Skeletal muscle cell (primary cell): ENCODE results near the gene WWC2.
"Not testable (repeated sequence)": the region's sequence is repeated elsewhere in the genome, so short reads cannot be mapped to it uniquely, and the experiment has no call there.

Experiments
- DNase-seq: peaks from one replicate; pipeline ENCODE4 v3.0.0-alpha.2; 2010; ENCODE audit warnings: low read depth
- H3K4me3 ChIP-seq: 2 replicates; pipeline ENCODE4 v1.5.1; 2011; ENCODE audit warnings: low read depth, mild to moderate bottlenecking, control low read depth, low read length, moderate library complexity

Gene WWC2

GRCh38 chr4:183099537-183100297 lies 660 bp downstream of the WWC2 start:
- H3K4me3 ChIP-seq, result peak overlapping the region; percentile 90
- DNase-seq, result no peak

GRCh38 chr4:183100298-183100599 lies 1.2 kb downstream of the WWC2 start:
- H3K4me3 ChIP-seq, result peak overlapping the region; percentile 90
- DNase-seq, result no peak

- peak overlapping the region; percentile 90 for H3K4me3 ChIP-seq
- no peak for DNase-seq
Measured at GRCh38 chr4:183100827-183101226, 1.8 kb downstream of the WWC2 start.

GRCh38 chr4:183101956-183102480 lies 3.0 kb downstream of the WWC2 start:
- no peak for DNase-seq
- no peak overlapping the region for H3K4me3 ChIP-seq

- DNase-seq, result no peak
- no peak overlapping the region for H3K4me3 ChIP-seq
Measured at GRCh38 chr4:183105092-183105491, 6.0 kb downstream of the WWC2 start.

- DNase-seq, result no peak
Measured at GRCh38 chr4:183106839-183107238, 7.8 kb downstream of the WWC2 start.

GRCh38 chr4:183107891-183108459 lies 8.9 kb downstream of the WWC2 start:
- no peak overlapping the region for H3K4me3 ChIP-seq
- no peak for DNase-seq

More at GRCh38 chr4:183106839-183107238, 7.8 kb downstream of the WWC2 start:
- no peak overlapping the region for H3K4me3 ChIP-seq

GRCh38 chr4:183110244-183110643 lies 11.2 kb downstream of the WWC2 start:
- no peak overlapping the region for H3K4me3 ChIP-seq
- DNase-seq, result no peak

- no peak for DNase-seq
- no peak overlapping the region for H3K4me3 ChIP-seq
Measured at GRCh38 chr4:183111452-183111885, 12.4 kb downstream of the WWC2 start.

- no peak overlapping the region for H3K4me3 ChIP-seq
- DNase-seq, result no peak
Measured at GRCh38 chr4:183118141-183118540, 19.1 kb downstream of the WWC2 start.

GRCh38 chr4:183118585-183118984 lies 19.5 kb downstream of the WWC2 start:
- peak; percentile 59 for DNase-seq
- no peak overlapping the region for H3K4me3 ChIP-seq

GRCh38 chr4:183121660-183122059 lies 22.6 kb downstream of the WWC2 start:
- H3K4me3 ChIP-seq, DNase-seq: not testable (repeated sequence)

- H3K4me3 ChIP-seq, result no peak overlapping the region
- no peak for DNase-seq
Measured at GRCh38 chr4:183124228-183124627, 25.2 kb downstream of the WWC2 start.

GRCh38 chr4:183124865-183125264 lies 25.8 kb downstream of the WWC2 start:
- H3K4me3 ChIP-seq, result no peak overlapping the region
- DNase-seq, result no peak

GRCh38 chr4:183129125-183129524 lies 30.1 kb downstream of the WWC2 start:
- H3K4me3 ChIP-seq, result no peak overlapping the region

GRCh38 chr4:183129675-183130074 lies 30.6 kb downstream of the WWC2 start:
- H3K4me3 ChIP-seq, result no peak overlapping the region
- DNase-seq, result no peak

More at GRCh38 chr4:183129125-183129524, 30.1 kb downstream of the WWC2 start:
- no peak for DNase-seq

- H3K4me3 ChIP-seq, result no peak overlapping the region
- peak; percentile 20 for DNase-seq
Measured at GRCh38 chr4:183130328-183131155, 31.5 kb downstream of the WWC2 start.

- no peak overlapping the region for H3K4me3 ChIP-seq
- DNase-seq, result no peak
Measured at GRCh38 chr4:183132081-183132480, 33.0 kb downstream of the WWC2 start.

GRCh38 chr4:183132865-183133264 lies 33.8 kb downstream of the WWC2 start:
- H3K4me3 ChIP-seq, result no peak overlapping the region
- no peak for DNase-seq

GRCh38 chr4:183136855-183137254 lies 37.8 kb downstream of the WWC2 start:
- no peak for DNase-seq
- H3K4me3 ChIP-seq, result no peak overlapping the region
